ENCODE measurements around the gene SERPINB10.

DNA sequence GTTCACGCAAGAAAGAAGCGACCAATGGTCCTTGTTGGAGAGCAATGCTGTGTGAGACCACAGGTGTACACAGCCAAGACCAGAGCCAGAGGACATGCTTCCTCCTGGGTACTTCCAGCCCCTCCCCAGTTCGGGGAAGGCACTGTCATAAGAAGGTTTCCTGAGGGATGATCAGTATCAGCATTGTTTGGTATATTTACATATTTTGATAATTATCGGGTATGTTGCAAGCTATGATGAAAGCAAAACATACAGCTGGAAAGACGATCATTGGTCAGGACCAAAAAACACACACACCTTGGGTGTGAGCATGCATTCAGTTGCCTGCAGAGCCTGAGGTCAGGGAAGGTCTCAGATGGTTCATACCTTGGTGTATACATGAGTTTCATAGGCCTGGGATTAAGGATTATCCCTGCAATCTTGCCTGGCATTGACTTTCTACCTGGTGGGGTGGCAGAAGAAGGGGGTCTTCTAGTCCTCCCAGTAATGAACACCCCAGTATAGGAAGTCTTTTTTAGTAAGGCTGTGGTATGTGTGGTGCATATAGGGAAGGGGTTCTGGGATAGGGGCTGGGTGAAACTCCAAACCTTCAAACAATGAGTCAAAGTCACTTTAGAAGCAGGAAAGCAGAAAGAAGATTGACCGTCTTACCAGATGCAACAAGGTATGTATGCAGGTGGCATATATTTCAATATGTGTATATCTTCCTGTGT, 17.4 kb upstream of the SERPINB10 start:
- TF ChIP-seq, protein P1, sequence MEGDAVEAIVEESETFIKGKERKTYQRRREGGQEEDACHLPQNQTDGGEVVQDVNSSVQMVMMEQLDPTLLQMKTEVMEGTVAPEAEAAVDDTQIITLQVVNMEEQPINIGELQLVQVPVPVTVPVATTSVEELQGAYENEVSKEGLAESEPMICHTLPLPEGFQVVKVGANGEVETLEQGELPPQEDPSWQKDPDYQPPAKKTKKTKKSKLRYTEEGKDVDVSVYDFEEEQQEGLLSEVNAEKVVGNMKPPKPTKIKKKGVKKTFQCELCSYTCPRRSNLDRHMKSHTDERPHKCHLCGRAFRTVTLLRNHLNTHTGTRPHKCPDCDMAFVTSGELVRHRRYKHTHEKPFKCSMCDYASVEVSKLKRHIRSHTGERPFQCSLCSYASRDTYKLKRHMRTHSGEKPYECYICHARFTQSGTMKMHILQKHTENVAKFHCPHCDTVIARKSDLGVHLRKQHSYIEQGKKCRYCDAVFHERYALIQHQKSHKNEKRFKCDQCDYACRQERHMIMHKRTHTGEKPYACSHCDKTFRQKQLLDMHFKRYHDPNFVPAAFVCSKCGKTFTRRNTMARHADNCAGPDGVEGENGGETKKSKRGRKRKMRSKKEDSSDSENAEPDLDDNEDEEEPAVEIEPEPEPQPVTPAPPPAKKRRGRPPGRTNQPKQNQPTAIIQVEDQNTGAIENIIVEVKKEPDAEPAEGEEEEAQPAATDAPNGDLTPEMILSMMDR (conservative IDR thresholded peaks at IDR 0.05 in 1 of 2, IDR thresholded peaks at IDR 0.05 in 1 of 2; ENCODE audit: extremely low read depth in 1 of 2, insufficient read depth in 1 of 2, low read depth in 1 of 2, low read length in 2 of 2): no peak
- TF ChIP-seq EZH2 (IDR thresholded peaks at IDR 0.05; ENCODE audit: borderline replicate concordance, low read length): no peak
